GM21786 (cell line): ENCODE data around the gene PACRG.
A peak's percentile ranks its signal among the peaks of the same experiment; 100 is the strongest.
"Not testable (repeated sequence)": the region's sequence is repeated elsewhere in the genome, so short reads cannot be mapped to it uniquely, and the experiment has no call there.

Experiments
- ATAC-seq: cut with Tn5 transposase; IDR thresholded peaks from one replicate; pipeline ENCODE4 v1.9.1; 2021; ENCODE audit not compliant: unreplicated experiment

PACRG gene

DNA sequence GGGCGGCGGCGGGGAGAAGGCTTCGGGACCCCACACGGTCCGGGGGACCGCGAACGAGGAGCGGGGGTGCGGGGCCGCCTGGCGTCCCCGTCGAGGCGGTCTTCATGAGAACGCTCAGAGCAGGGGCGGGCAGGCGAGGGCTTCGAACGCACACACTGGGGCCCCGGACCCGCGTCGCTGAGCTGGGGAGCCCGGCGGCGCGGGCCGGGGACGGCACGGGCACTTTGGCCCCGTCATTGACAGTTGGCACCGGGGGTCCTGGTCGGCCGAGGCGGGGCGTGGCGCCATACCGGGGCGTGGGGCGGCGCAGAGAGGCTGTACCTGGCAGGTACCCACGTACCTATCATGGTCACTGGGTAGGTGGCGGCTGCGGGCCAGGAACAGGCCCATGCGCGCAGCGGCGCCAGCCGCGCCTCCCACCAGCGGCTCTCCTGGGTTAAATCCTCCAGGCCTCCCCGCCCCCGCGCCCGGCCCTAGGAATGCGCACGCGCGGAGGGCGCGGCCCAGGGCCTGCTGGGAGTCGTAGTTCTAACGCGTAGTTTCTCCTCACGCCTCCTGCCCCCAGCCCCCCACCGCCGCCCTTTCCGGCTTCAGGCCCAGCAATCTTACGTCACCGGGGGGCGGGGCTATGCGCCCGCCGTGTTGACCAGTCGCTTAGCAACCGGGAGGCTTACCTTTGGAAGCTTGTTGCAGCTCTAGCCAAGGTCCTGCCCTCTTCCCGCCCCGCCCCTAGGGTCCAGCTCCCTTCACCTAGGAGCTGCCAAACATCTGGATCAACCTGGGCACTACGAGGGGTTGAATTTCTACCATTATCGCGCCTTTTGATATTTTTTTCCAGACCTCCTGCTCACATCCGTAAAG is at the start of gene PACRG, which contains the start of gene PRKN:
Gene PACRG (plus strand): TSS at position 653 of the 861 bp plus-strand sequence.
Gene PRKN (minus strand): TSS at position 445 of the 861 bp plus-strand sequence.
- ATAC-seq, result peak; percentile 97

DNA sequence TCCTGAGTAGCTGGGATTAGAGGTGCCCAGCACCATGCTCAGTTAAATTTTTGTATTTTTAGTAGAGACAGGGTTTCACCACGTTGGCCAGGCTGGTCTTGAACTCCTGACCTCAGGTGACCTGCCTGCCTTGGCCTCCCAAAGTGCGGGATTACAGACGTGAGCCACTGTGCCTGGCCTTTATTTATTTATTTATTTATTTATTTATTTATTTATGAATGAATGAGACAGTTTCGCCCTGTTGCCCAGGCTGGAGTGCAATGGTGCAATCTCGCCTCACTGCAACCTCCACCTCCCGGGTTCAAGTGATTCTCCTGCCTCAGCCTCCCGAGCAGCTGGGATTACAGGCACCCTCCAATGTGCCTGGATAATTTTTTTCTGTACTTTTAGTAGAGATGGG is 48.9 kb upstream of the PACRG start:
- not testable (repeated sequence) for ATAC-seq

DNA sequence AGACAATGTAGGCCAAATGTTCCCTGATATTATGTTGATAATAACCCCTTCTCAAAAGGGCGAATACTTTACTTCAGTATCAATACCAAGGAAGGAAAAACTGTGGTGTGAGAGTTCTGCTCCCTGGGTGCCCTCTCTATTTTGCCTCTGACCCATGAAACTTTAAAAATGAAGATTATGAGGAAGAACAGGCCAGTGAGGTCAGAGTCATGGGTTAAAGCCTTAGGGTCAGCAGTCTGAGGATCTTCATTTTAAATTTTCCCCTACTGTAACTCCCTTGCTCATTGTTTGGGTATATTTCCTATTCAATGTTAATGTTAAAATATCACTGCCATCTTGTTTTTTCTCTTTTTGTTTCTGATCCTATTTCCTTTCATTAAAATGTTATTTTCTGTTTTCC is 48.1 kb upstream of the PACRG start:
- ATAC-seq, result no peak

DNA sequence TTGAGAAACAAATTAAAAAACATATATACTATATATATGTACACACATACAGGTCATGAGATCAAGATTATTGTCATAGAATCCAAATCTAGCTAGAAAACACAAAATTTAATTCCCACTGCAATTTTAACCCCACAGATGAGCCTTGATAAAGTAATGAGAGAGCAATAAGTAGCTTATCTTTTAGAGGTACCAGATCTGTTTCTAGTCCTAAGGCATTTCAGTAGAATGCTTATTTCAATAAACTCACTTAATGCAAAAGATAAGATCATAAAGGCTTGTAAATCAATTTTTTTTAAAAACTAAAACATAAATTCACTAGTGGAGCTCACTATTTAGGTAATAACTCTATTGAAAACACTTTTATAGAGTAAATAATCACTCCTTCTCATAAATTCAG is 47.4 kb upstream of the PACRG start:
- no peak for ATAC-seq

DNA sequence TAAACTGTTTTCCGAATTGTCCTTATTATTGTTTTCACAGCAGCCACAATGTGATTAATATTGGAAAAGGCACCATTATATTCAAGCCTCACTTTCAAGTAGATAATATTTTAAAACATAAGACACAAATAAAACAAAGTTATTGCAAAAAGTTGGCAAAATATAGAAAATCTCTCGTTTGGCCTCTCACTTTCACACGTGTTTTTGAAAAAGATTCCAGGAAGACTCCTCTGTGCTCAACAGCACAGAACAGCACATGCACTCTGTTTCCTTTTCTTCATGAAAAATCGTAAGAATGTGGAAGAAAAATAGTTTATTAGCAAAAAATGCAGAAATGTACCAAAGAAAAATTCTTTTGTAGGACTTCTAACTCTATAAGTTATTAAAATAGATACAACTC is 46.9 kb upstream of the PACRG start:
- no peak for ATAC-seq

DNA sequence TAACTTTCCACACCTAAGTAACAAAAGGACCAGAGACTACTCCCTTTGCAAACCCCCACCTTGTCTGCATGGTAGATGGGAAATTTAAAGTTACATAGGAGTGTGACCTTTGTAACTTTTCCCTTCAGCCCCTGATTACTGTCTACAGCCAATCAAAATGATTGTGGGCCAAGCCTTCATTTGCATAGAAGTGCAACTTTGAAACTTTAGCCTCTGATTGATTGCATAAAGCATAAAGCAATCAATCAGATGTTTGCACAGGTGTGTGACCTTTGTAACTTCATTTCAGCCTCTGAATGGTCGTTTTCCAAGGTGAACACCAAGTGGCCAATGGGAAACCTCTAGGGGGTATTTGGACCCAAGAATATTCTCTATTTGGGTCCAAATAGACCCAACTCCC is 46.3 kb upstream of the PACRG start:
- no peak for ATAC-seq

DNA sequence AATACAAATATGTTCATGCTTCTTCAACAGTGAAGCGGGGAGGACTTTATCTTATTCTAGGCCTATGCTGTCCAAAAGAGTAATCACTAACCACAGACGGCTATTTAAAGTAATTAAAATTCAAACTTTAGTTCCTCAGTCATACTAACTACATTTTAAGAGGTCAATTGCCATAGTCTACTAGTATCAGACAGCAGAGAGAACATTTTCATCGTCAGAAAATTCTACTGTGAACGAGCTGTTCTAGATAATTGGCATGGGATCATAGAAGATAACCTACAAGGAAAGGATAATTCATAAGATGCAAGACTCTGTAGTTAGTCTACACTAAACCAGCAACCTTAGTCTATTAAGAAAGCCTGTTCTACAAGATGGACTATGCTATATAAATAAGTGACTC is 44.6 kb upstream of the PACRG start:
- no peak for ATAC-seq

DNA sequence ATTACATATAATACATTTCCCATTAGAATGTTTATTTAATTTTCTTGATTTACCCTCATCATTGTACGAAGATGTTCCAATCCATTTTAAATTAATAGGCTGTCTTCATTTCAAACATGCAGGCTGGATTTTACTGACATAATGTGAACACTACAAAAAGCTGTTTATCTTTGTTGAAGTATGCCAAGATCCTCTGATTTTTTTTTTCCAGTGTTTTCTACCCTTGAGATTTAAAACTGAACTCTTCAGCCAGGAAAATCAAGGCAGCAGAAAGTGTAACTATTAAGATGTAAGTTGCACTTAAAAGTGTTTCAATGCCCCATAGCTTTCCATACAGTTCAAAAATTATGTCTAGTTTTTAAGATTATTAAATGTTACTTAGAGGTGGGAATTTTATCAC is 43.7 kb upstream of the PACRG start:
- no peak for ATAC-seq

DNA sequence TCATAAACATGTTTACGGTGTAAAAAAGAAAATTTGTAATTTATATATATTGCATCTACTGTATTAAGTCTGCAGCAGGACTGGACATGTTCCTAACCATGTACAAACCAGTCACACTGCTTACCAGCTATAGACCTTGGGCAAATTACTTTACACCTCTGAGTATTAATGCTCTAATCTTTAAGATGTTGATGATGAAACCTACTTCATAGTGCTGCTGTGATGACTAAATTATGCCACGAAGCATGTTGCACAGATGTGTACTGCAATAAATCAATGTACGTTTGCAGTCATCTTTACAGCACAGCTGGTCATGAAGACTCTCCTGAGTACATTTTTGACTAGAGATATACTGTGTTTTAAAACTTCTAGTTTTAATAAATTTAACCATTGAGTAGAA is 42.8 kb upstream of the PACRG start:
- ATAC-seq, result no peak

DNA sequence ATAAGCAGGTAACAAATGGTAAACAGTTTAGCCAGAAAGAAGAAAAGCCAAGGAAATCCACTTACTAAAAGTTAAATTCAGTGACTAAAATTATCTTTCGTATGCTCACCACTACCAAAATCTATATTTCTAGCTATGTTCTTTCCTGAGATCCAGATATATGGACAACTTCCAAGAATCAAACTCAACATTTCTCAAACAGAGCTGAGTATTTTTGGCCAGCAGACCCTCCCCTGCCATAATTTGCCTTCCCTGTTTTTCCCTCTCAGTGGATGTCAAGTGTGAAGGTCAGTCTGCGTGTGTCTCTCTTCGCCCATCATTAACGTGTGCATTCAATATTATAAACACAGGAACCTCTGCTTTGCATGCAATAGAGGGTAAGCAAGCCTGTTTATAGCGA is 42.2 kb upstream of the PACRG start:
- no peak for ATAC-seq

DNA sequence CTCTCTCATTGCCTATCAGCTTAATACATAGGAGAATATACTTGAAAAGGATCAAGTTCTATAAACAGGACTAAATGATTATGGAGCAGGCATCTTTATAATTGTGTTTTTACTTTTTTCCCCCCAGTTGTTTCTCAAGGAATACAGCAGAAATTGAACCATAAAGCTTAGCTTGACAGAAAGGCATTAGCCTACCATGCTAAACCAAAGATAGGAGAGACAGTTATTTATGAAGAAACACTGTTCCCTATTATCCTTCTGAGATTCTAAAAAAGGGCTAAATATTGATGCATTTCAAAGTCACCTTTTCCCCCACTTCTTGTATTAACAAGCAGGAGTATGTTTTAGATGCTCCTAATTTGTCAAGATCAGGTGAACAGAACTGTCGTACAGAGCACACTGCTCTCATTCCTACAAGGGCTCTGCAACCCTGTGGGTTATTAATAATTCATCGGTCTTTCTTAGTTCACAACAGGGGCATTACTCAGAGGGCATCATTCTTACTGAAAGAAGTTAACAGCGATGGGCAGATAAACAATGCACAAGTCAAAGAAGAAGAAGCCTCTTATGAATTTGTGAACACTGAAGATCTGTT is 38.9 kb upstream of the PACRG start:
- ATAC-seq, result no peak

DNA sequence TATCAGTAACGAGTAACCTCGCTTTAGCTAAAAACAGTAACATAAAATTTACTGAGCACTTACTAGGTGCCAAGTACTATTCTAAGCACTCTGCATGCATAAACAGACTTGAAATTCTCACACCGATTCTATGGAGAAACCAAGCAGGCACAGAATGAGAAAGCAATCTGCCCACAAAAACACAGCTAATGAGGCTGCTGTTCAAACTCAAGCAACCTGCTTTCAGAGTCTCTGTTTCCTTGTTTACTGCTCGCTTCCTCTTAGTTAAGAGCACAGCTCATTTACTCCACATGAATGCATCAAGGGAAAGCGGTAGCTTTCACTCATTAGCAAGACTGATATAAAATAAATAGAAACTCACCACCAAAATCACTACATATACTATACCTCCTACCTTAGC is 37.6 kb upstream of the PACRG start:
- no peak for ATAC-seq

DNA sequence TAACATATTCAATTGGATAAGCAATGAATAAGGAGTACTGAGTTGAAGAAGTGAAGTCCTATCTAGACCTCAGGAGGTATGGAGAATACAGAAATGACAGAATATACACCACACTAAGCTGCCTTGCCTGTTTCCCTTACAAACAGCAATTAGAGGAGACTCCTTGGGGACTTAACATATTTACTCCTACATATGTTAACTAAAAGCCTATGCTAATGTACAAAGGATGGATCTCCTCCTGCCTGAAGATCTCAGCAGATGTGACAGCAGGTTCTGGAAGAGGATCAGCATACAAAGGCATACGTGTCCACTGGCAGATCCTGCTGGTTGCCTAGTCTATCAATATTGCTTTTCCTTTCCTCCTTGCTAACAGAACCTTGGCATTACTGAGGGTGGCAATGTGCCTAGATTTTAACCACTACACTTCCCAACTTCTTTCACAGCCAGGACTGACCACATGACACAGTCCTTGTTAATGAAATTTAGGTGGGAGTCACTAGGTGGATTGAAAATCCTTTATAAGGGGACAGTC is 29.8 kb upstream of the PACRG start:
- no peak for ATAC-seq

DNA sequence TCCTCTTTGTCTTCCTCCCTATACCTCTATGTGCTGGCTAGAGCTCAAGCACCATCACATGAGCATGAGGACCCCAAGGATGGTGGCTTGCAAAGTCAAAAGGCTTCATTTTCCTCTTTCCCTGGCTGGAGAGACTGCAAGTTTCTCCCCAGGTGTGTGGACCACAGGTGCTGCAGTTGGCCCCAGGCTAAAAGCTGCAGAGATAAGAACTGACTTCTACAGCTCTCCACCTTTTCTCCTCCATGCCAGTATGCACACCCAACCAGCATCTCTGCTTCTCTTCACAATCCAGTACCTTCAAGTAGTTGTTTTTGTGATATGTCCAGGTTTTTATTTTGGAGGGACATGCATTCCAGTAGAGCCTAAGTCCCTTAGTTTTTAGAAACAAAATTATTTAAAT is 29.3 kb upstream of the PACRG start:
- no peak for ATAC-seq

DNA sequence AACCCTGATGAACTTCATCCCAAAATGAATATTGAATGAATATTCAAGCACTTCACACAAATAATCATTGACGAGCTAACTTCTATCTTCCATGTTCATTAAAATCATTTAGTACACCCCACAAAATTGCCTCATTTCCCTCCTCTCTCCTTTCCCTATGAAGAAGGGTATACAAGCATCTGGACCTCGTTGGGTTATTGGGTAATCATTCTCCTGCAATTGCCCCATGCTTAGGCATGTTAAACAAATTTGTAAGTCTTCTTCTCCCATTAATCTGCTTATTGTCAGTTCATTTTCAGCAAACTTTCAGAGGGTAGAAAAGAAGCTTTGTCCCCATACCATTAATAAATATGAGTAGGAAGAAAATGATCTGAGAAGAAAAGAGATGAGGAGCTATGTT is 27.8 kb upstream of the PACRG start:
- no peak for ATAC-seq

DNA sequence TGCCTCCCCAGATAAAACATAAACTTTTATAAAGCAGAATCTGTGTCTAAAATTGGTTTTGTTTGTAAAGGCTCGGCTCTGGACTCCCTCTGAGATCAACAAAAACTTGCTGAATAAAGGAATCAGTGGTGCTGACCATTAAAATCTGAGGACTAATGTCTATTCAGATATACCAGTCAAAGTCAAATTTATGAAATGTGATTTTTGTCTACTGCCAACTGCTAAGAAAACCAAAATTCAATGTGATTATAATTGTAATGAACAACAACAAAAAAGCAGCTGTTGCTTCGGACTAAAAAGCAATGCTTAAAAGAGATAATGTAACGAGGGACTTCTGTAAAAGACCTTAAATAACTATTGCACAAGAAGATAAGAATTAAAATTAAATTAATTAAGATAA is 26.8 kb upstream of the PACRG start:
- no peak for ATAC-seq

DNA sequence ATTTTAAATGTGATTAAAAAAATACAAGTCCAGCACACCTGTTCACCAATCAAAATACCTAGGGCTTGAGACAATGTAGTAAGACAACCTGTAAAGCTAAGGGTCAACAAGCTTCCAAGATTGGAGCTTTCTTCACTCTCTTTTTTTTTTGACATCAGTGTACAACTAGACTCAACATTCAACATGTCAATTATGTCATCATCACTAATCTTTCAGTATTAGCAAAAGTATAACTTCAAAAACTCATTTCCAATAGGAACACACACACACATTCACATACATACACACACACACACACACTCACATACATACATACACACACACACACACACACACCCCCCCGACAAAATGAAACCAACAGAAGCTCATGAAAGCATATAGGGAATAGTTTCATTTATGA is 26.2 kb upstream of the PACRG start:
- no peak for ATAC-seq

DNA sequence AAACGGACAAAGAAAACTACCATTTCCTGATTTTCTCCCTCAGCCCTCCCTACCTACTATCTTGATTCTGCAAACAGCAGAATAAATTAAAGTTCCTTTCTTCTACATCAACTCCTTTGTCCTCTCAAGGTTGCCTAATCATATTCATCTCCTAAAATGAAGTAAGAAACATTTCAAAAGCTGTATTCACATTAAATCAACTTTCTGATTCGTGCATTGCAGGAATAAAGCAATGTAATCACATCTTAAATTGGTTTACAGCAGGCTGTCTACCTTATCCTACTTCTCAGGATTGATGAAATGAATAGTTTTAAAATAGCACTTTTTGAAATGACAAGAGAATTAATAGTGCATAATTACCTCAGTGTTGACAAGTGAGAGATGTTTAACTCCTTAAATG is 25.3 kb upstream of the PACRG start:
- ATAC-seq, result no peak

DNA sequence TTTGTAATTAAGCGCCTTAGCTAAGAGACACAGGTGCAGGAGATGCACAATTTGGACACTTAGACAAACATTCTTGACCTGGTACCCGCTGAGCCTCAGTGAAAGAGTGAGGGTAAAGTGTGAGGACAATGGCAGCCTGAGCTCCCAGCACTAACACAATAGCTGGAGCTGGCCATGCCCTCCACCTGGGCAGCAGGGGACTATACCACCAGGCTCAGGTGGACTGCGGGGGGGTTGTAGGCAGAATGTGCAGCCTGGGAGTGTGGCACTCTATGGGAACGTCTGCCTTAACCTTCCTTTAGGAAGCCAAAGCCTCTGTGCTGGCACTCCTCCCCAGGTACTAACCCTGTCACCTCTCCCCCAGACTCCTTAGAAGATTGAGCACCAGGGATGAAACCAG is 23.8 kb upstream of the PACRG start:
- ATAC-seq, result no peak

DNA sequence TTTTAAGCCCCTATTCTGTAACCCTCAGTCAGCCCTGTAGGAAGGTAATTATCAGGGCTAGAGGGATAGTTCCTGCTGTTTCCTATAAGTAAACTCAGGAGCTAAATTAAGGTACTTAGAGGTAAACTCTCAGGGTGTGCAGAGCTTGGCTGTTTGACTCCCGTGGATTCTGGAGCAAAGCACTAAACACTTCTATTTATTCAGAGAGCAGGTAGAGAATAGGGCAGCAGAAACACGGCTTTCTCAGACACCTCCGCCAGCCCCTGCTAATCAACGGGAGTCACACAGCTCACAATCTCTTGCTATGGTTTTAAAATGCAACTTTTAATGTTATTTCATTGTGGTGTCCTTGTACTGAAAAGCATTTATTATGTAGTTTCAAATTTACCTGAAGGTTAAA is 22.0 kb upstream of the PACRG start:
- ATAC-seq, result no peak

DNA sequence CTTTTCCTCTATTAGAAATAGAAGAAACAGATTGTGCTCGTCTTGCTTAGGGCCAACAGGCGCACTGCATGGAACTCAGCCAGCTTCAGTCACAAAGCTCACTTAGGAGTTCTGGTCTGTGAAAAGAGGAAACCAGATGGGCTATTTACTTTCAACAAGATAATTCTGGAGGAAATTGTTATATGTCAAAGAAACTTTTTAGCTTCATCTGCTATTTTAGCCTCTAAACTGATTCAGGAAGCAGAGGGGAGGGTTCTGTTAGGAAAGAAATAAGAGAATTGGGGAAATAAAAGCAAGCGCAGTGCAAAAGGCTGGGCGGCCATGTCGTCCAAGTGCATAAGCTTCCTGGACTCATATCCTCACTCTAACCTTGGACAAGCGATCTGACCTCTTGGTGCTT is 21.5 kb upstream of the PACRG start:
- no peak for ATAC-seq

DNA sequence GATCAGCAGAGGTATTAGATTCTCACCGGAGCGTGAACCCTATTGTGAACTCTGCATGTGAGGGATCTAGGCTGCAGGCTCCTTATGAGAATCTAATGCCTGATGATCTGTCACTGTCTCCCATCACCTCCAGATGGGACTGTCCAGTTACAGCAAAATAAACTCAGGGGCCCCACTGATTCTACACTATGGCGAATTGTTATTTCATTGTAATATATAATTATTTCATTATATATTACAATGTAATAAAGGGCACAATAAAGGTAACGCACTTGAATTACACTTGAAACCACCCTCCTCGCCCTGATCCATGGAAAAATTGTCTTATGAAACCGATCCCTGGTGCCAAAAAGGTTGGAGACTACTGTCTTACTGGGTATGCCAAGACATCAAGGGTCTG is 18.8 kb upstream of the PACRG start:
- no peak for ATAC-seq
